ENCODE results near the gene PTH2. TPM values are rescaled to one million over a fixed set of nuclear protein-coding genes. Genes with fewer than 3 reads are reported as not detected.

PTH2 gene
- total RNA-seq, 1 experiment from 2014 or later: 0.96 TPM

- H3K18ac ChIP-seq (ENCODE audit: insufficient read length, low read depth, low read length): no peak overlapping the region
- no CpG with 5 or more reads among the region's 8 CpGs for WGBS (ENCODE audit: extremely low coverage, insufficient read length, low lambda C conversion rate)
- Mint-ChIP-seq H3K36me3 (ENCODE audit: insufficient read depth in 1 of 3, low read depth in 3 of 3) (no peaks in the 10 kb centered on the region), H3K4me1 (peaks cover 45 to 67% of the 10 kb centered on the region in 2 experiments), H3K27ac (peak overlapping the region in 2 of 3 experiments; percentile 64 to 67; a peak in 2 of 7 replicates), H3K4me3 (no peak overlapping the region), H3K9me3 (no peaks in the 10 kb centered on the region; a peak in 1 of 5 replicates), H3K27me3 (ENCODE audit: low read depth) (peaks cover 9% of the 10 kb centered on the region)
- H3T11ph ChIP-seq (ENCODE audit: low read length): no peak overlapping the region
- no peak overlapping the region for H2BK15ac ChIP-seq (ENCODE audit: low read depth, low read length)
- H3K9ac ChIP-seq (ENCODE audit: extremely low read depth, insufficient read length, low read length): no peak overlapping the region
- no peak overlapping the region for H2BK12ac ChIP-seq (ENCODE audit: insufficient read length, low read depth, low read length)
- H3K14ac ChIP-seq (ENCODE audit: insufficient read depth, low read length): no peak overlapping the region
- no peaks in the 10 kb centered on the region for H3K23me2 ChIP-seq (ENCODE audit: insufficient read length, low read depth, low read length, poor library complexity, severe bottlenecking)
- no peak overlapping the region for H4K5ac ChIP-seq (ENCODE audit: insufficient read length, low read depth, low read length)
- no peaks in the 10 kb centered on the region for H3K79me1 ChIP-seq (ENCODE audit: insufficient read depth, low read depth, low read length, poor library complexity, severe bottlenecking)
- no peak overlapping the region for H2AFZ ChIP-seq (ENCODE audit: low read length)
- H2BK20ac ChIP-seq (ENCODE audit: low read depth, low read length, poor library complexity, severe bottlenecking): no peak overlapping the region
- H3K79me2 ChIP-seq (ENCODE audit: insufficient read depth, low read length): no peaks in the 10 kb centered on the region
- H3K56ac ChIP-seq (ENCODE audit: insufficient read length, low read depth, low read length): no peak overlapping the region
- H2BK5ac ChIP-seq (ENCODE audit: insufficient read length, low read length): no peak overlapping the region
- H4K8ac ChIP-seq (replicated peaks; ENCODE audit: insufficient read length, low read depth, low read length): no peak overlapping the region
- no peak overlapping the region for H3K23ac ChIP-seq (ENCODE audit: insufficient read length, low read depth, low read length)
- no peaks in the 10 kb centered on the region; the same call in 1 of the 2 replicates for H3K4me1 ChIP-seq (ENCODE audit: insufficient read depth, low read length)
- H3K9me3 ChIP-seq (ENCODE audit: control insufficient read depth, low read depth, low read length): no peaks in the 10 kb centered on the region
- no peak overlapping the region for H3K27ac ChIP-seq (ENCODE audit: insufficient read length, low read depth, low read length)
- H3K4me2 ChIP-seq (ENCODE audit: insufficient read depth, insufficient read length, low read length): no peak overlapping the region
- H4K91ac ChIP-seq (ENCODE audit: insufficient read length, low read depth, low read length): no peak overlapping the region
- no peak overlapping the region for H2BK120ac ChIP-seq (ENCODE audit: low read depth, low read length, poor library complexity, severe bottlenecking)
- no peak for TF ChIP-seq CTCF (conservative IDR thresholded peaks at IDR 0.05)
- H2AK5ac ChIP-seq (ENCODE audit: insufficient read length, low read length): no peak overlapping the region
- H3K4ac ChIP-seq (ENCODE audit: low read depth, low read length): no peak overlapping the region
- no peaks in the 10 kb centered on the region for H3K27me3 ChIP-seq (ENCODE audit: insufficient read depth, low read length)
- no peaks in the 10 kb centered on the region for H4K20me1 ChIP-seq (ENCODE audit: control insufficient read depth, insufficient read depth, insufficient read length)
- DNase-seq: no peak
Observed at GRCh38 chr19:49396738-49397505, 26.3 kb downstream of the PTH2 start.
